K562 (cell line): Measurements from ENCODE around the gene RNF34. TPM values are rescaled to one million over a fixed set of nuclear protein-coding genes. Genes with fewer than 3 reads are reported as not detected.

Source experiments
- ARNT ChIP-seq, 2 experiments: fragments of 450-650 bp; IDR thresholded peaks; 2 replicates each; pipeline ENCODE4 v1.6.1; 2016; ENCODE audit warnings: mild to moderate bottlenecking in 1 of 2
- BCOR ChIP-seq: fragments of 450-650 bp; IDR thresholded peaks from 2 replicates; pipeline ENCODE4 v1.6.1; 2016
- CHD2 ChIP-seq: IDR thresholded peaks from 2 replicates; pipeline ENCODE4 v1.6.1; 2011; ENCODE audit warnings: low read depth, low read length
- MAFG ChIP-seq: fragments of 450-650 bp; conservative IDR thresholded peaks from 2 replicates; pipeline ENCODE4 v1.6.1; 2016; ENCODE audit warnings: missing genetic modification characterization, missing compliant biosample characterization
- NFE2 ChIP-seq: IDR thresholded peaks from 2 replicates; pipeline ENCODE4 v1.6.1; 2014; ENCODE audit warnings: antibody characterized with exemption, low read depth
- POU5F1 ChIP-seq: fragments of 150-350 bp; IDR thresholded peaks from 2 replicates; pipeline ENCODE4 v1.6.1; 2014; ENCODE audit warnings: borderline replicate concordance, low read length, low read depth, mild to moderate bottlenecking; ENCODE audit not compliant: partially characterized antibody
- RAD21 ChIP-seq, 2 experiments: fragments of 250-450 bp in 1 of 2; fragments of 450-650 bp in 1 of 2; sonication (Bioruptor Pico) in 1 of 2; formaldehyde crosslinking in 1 of 2; IDR thresholded peaks in 1 of 2; conservative IDR thresholded peaks in 1 of 2; 2 replicates each; pipeline versions ENCODE4 v1.4.0 to v1.8.0; 2020 to 2022; ENCODE audit warnings: mild to moderate bottlenecking in 2 of 2, moderate library complexity in 1 of 2
- RBBP5 ChIP-seq: fragments of 200-600 bp; sonication (generic); IDR thresholded peaks from 2 replicates; pipeline ENCODE4 v1.6.1; 2012; ENCODE audit warnings: borderline replicate concordance, mild to moderate bottlenecking, low read length, control low read depth, inconsistent platforms; ENCODE audit not compliant: insufficient read depth, poor library complexity, severe bottlenecking
- RBM25 ChIP-seq: fragments of 200-400 bp; formaldehyde crosslinking; IDR thresholded peaks from 2 replicates; pipeline ENCODE4 v1.6.1; 2018; ENCODE audit warnings: low read length, low read depth, moderate library complexity; ENCODE audit not compliant: severe bottlenecking
- SMAD1 ChIP-seq: fragments of 150-350 bp; IDR thresholded peaks from 2 replicates; pipeline ENCODE4 v1.6.1; 2014; ENCODE audit warnings: low read length, low read depth; ENCODE audit not compliant: partially characterized antibody
- SMAD2 ChIP-seq: fragments of 150-350 bp; IDR thresholded peaks from 2 replicates; pipeline ENCODE4 v1.6.1; 2014; ENCODE audit warnings: low read depth, mild to moderate bottlenecking, low read length
- SMC3 ChIP-seq: conservative IDR thresholded peaks from 2 replicates; pipeline ENCODE4 v1.6.1; 2011; ENCODE audit warnings: low read depth, low read length, improper control_type of control experiment; ENCODE audit not compliant: insufficient read depth
- SOX6 ChIP-seq: fragments of 450-650 bp; IDR thresholded peaks from 2 replicates; pipeline ENCODE4 v1.6.1; 2014; ENCODE audit warnings: mild to moderate bottlenecking
- TEAD4 ChIP-seq, 2 experiments: sonication (generic) in 1 of 2; formaldehyde crosslinking in 1 of 2; IDR thresholded peaks; 2 replicates each; pipeline versions ENCODE4 v1.6.1 to v1.8.0; 2012 to 2022; ENCODE audit warnings: borderline replicate concordance in 1 of 2, inconsistent platforms in 1 of 2, low read length in 1 of 2, mild to moderate bottlenecking in 1 of 2, missing genetic modification reagents in 1 of 2
- TOE1 ChIP-seq, 2 experiments: fragments of 450-650 bp in 1 of 2; sonication (generic) in 1 of 2; formaldehyde crosslinking in 1 of 2; IDR thresholded peaks; 2 replicates each; pipeline versions ENCODE4 v1.7.1 to v1.8.0; 2016 to 2022; ENCODE audit warnings: borderline replicate concordance in 2 of 2, mild to moderate bottlenecking in 2 of 2, antibody characterized with exemption in 1 of 2, inconsistent platforms in 1 of 2, low read depth in 1 of 2, missing genetic modification reagents in 1 of 2, moderate library complexity in 1 of 2
- ZNF444 ChIP-seq: fragments of 250-450 bp; sonication (Bioruptor Pico); IDR thresholded peaks from 2 replicates; pipeline ENCODE4 v1.4.0; 2020; ENCODE audit warnings: mild to moderate bottlenecking, moderate library complexity
- ZNF668 ChIP-seq: fragments of 250-450 bp; sonication (Bioruptor Pico); IDR thresholded peaks from 2 replicates; pipeline ENCODE4 v1.8.0; 2022; ENCODE audit warnings: mild to moderate bottlenecking, inconsistent platforms
- ZNF717 ChIP-seq: fragments of 250-450 bp; sonication (Bioruptor Pico); IDR thresholded peaks from 2 replicates; pipeline ENCODE4 v1.5.0; 2021
- ZNF778 ChIP-seq: fragments of 450-650 bp; formaldehyde crosslinking; IDR thresholded peaks from 2 replicates; pipeline ENCODE4 v1.4.0; 2020; ENCODE audit warnings: mild to moderate bottlenecking, moderate library complexity
- ZNF830 ChIP-seq: fragments of 250-450 bp; sonication (Bioruptor Pico); IDR thresholded peaks from 2 replicates; pipeline ENCODE4 v1.5.0; 2021; ENCODE audit warnings: mild to moderate bottlenecking
- polyA plus RNA-seq, 8 experiments: library from polyadenylated mRNA; depleted of rRNA in 4 of 8; stranded (reverse) in 5 of 8; unstranded in 3 of 8; fragments of >200 nt; fragmentation: Nextera tagmentation in 2 of 8; fragmentation: Illumina TruSeq in 1 of 8; extraction: Ambion mirVana in 2 of 8; extraction: Trizol in 1 of 8; gene quantifications; 2 replicates each; pipeline versions ENCODE4 v1.2.1 to v1.2.3, GENCODE V29; 2011 to 2014; ENCODE audit warnings: inconsistent platforms in 1 of 8, missing spikeins in 1 of 8
- total RNA-seq, 7 experiments: library from RNA; depleted of rRNA in 6 of 7; stranded (reverse); fragments of >200 nt in 6 of 7; fragmentation: Illumina TruSeq in 2 of 7; extraction: Trizol in 2 of 7; gene quantifications; 2 replicates each; pipeline versions ENCODE4 v1.2.1 to v1.2.3, GENCODE V29; 2011 to 2021; ENCODE audit warnings: low replicate concordance in 1 of 7
- TF ChIP-seq, protein P1 (sequence below): fragments of 450-650 bp; IDR thresholded peaks from 2 replicates; pipeline ENCODE4 v1.6.1; 2018; ENCODE audit warnings: mild to moderate bottlenecking, low read depth; ENCODE audit not compliant: partially characterized antibody
- TF ChIP-seq, protein P2 (sequence below): fragments of 450-650 bp; formaldehyde crosslinking; IDR thresholded peaks from 2 replicates; pipeline ENCODE4 v1.4.0; 2022; ENCODE audit warnings: missing genetic modification characterization
- TF ChIP-seq, protein P3 (sequence below): fragments of 200-800 bp; sonication (Bioruptor generic); IDR thresholded peaks from 2 replicates; pipeline ENCODE4 v1.6.1; 2017; ENCODE audit warnings: missing genetic modification characterization, missing compliant biosample characterization

The RNF34 gene
- total and polyA plus RNA-seq, 9 of the 15 experiments (the other 6 are each of a cell fraction or from before 2014, with no cell fraction given) = 41.7 to 88.9 (median 54.1) TPM

DNA sequence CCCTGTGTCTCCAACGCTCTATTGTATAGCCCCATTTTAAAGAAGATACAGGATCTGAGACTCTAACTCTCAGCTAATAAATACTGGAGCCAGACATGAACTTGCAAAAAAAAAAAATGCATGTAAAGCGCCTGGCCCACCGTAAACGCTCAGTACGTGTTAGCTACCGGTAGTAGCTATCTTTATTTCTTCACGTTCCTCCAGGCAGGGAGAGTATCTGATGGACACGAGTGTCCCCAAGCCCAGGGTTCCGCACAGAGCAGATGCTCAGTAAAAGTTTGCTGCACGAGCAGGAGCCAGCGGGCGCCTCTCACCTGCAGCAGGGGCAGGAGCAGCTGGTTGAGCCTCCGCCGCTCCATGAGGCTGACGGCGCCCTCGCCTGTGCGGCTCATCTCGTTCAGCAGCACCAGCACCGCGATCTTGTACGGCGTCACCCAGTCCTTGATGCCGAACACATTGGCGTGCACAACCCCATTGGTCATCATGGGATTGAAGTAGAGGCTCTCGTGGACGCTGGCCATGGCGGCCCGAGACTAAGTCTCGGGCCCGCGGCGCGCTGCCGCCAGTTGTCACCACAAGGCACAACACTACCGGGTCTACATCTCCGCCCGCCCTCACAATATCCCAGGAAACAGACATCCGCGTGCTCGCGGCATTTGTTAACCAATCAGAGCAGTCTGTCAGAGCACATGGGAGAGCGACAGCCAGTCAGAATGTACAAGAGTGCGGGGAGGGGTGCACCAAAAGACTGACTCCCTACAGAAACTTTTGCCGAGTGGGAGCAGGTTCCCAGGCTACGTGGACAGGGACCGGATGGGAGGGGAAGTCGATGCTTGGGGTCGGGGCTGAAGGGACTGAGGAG is 47.9 kb upstream of the RNF34 start, which contains the start of gene ANAPC5 (continued):
- TF ChIP-seq, protein P1, sequence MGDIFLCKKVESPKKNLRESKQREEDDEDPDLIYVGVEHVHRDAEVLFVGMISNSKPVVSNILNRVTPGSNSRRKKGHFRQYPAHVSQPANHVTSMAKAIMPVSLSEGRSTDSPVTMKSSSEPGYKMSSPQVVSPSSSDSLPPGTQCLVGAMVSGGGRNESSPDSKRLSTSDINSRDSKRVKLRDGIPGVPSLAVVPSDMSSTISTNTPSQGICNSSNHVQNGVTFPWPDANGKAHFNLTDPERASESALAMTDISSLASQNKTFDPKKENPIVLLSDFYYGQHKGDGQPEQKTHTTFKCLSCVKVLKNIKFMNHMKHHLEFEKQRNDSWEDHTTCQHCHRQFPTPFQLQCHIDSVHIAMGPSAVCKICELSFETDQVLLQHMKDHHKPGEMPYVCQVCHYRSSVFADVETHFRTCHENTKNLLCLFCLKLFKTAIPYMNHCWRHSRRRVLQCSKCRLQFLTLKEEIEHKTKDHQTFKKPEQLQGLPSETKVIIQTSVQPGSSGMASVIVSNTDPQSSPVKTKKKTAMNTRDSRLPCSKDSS = no peak
- TF ChIP-seq ZNF778 (no peak), ZNF668 (CRISPR knock-in tag) (no peak), ARNT (IDR thresholded peaks at IDR 0.05) (peak; percentile 25 to 81; a peak in 2 of 4 replicates), SOX6 (peak; percentile 43; the same call in 1 of the 2 replicates), SMC3 (no peak), POU5F1 (no peak), BCOR (peak; percentile 50; the same call in 1 of the 2 replicates), MAFG (tag) (no peak), NFE2 (peak; percentile 2; the same call in 1 of the 2 replicates), RBBP5 (peak; percentile 99), ZNF830 (CRISPR knock-in tag) (peak; percentile 80; the same call in 1 of the 2 replicates), ZNF444 (CRISPR knock-in tag) (no peak), ZNF717 (CRISPR knock-in tag) (no peak), TEAD4 (IDR thresholded peaks at IDR 0.05; ENCODE audit: low read length) (peak; percentile 22; the same call in 1 of the 2 replicates), TEAD4 (CRISPR knock-in tag; IDR thresholded peaks at IDR 0.05; ENCODE audit: borderline replicate concordance) (no peak), TOE1 (IDR thresholded peaks at IDR 0.05; ENCODE audit: borderline replicate concordance) (peak; percentile 88), TOE1 (CRISPR knock-in tag; IDR thresholded peaks at IDR 0.05; ENCODE audit: borderline replicate concordance, low read depth) (no peak; the same call in 1 of the 2 replicates), RBM25 (peak; percentile 85), RAD21 (CRISPR knock-in tag; conservative IDR thresholded peaks at IDR 0.05 in 1 of 2, IDR thresholded peaks at IDR 0.05 in 1 of 2) (no peak; a peak in 1 of 4 replicates), SMAD2 (no peak), CHD2 (peak; percentile 89), SMAD1 (peak; percentile 63)
- TF ChIP-seq, protein P2, sequence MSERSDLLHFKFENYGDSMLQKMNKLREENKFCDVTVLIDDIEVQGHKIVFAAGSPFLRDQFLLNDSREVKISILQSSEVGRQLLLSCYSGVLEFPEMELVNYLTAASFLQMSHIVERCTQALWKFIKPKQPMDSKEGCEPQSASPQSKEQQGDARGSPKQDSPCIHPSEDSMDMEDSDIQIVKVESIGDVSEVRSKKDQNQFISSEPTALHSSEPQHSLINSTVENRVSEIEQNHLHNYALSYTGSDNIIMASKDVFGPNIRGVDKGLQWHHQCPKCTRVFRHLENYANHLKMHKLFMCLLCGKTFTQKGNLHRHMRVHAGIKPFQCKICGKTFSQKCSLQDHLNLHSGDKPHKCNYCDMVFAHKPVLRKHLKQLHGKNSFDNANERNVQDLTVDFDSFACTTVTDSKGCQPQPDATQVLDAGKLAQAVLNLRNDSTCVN (CRISPR knock-in tag) = no peak
- TF ChIP-seq, protein P3, sequence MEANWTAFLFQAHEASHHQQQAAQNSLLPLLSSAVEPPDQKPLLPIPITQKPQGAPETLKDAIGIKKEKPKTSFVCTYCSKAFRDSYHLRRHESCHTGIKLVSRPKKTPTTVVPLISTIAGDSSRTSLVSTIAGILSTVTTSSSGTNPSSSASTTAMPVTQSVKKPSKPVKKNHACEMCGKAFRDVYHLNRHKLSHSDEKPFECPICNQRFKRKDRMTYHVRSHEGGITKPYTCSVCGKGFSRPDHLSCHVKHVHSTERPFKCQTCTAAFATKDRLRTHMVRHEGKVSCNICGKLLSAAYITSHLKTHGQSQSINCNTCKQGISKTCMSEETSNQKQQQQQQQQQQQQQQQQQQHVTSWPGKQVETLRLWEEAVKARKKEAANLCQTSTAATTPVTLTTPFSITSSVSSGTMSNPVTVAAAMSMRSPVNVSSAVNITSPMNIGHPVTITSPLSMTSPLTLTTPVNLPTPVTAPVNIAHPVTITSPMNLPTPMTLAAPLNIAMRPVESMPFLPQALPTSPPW (CRISPR knock-in tag) = peak; percentile 88
